ENCODE measurements around the gene ERICH3.

Gene ERICH3

GRCh38 chr1:74522148-74522547, 151.4 kb downstream of the ERICH3 start:
- FAIRE-seq = no peak
- no peak for TF ChIP-seq CTCF (IDR thresholded peaks at IDR 0.05; ENCODE audit: insufficient read depth, missing control alignments)
- no peak for DNase-seq (ENCODE audit: insufficient read length, low spot score)

Data from D721Med (cell line).